Mesenchymal stem cell (in vitro differentiated cells and primary cell): ENCODE data around the gene LACRT.

ENCODE experiments used
- DNase-seq: peaks from one replicate; pipeline ENCODE4 v3.0.0-alpha.2; 2013
- H2AFZ ChIP-seq: one replicate; pipeline ENCODE4 v1.6.1; 2013; ENCODE audit warnings: low read depth, mild to moderate bottlenecking, control low read depth, inconsistent platforms, low read length, moderate library complexity
- H2AK5ac ChIP-seq: 2 replicates; pipeline ENCODE4 v1.6.1; 2013; ENCODE audit warnings: low read length, moderate library complexity, mild to moderate bottlenecking, inconsistent platforms; ENCODE audit not compliant: severe bottlenecking
- H2BK120ac ChIP-seq: one replicate; pipeline ENCODE4 v1.6.1; 2013; ENCODE audit warnings: low read depth, mild to moderate bottlenecking, inconsistent platforms, low read length, moderate library complexity
- H2BK12ac ChIP-seq, 2 experiments: one replicate each; pipeline ENCODE4 v1.6.1; 2013; ENCODE audit warnings: inconsistent platforms in 2 of 2, low read length in 2 of 2, mild to moderate bottlenecking in 2 of 2, moderate library complexity in 2 of 2, control low read depth in 1 of 2
- H2BK15ac ChIP-seq: one replicate; pipeline ENCODE4 v1.6.1; 2013; ENCODE audit warnings: mild to moderate bottlenecking, low read depth, inconsistent platforms; ENCODE audit not compliant: poor library complexity, severe bottlenecking
- H2BK5ac ChIP-seq: 2 replicates; pipeline ENCODE4 v1.6.1; 2013; ENCODE audit warnings: low read depth, mild to moderate bottlenecking, low read length, control low read depth, inconsistent platforms; ENCODE audit not compliant: poor library complexity, severe bottlenecking
- H3K14ac ChIP-seq, 2 experiments: one replicate each; pipeline ENCODE4 v1.6.1; 2013; ENCODE audit warnings: inconsistent platforms in 2 of 2, low read length in 2 of 2, control low read depth in 1 of 2, mild to moderate bottlenecking in 1 of 2, moderate library complexity in 1 of 2
- H3K18ac ChIP-seq, 2 experiments: one replicate each; pipeline ENCODE4 v1.6.1; 2013; ENCODE audit warnings: inconsistent platforms in 2 of 2, low read length in 2 of 2, control low read depth in 1 of 2, low read depth in 1 of 2, mild to moderate bottlenecking in 1 of 2
- H3K23ac ChIP-seq, 2 experiments: one replicate each; pipeline ENCODE4 v1.6.1; 2013; ENCODE audit warnings: inconsistent platforms in 2 of 2, low read length in 2 of 2, mild to moderate bottlenecking in 2 of 2, moderate library complexity in 2 of 2, control low read depth in 1 of 2
- H3K27ac ChIP-seq: 2 replicates; pipeline ENCODE4 v1.5.1; 2013; ENCODE audit warnings: mild to moderate bottlenecking, moderate library complexity, low read length, control low read depth, inconsistent platforms; ENCODE audit not compliant: poor library complexity, severe bottlenecking
- H3K27me3 ChIP-seq, 2 experiments: 2 replicates each; pipeline versions ENCODE4 v1.6.1 to v1.7.0; 2013; ENCODE audit warnings: low read length in 2 of 2, mild to moderate bottlenecking in 2 of 2, moderate library complexity in 2 of 2, control low read depth in 1 of 2, inconsistent platforms in 1 of 2; ENCODE audit not compliant: control insufficient read depth in 1 of 2, insufficient read depth in 1 of 2
- H3K36me3 ChIP-seq, 2 experiments: 2 replicates each; pipeline versions ENCODE4 v1.6.1 to v1.7.0; 2013; ENCODE audit warnings: low read length in 2 of 2, control low read depth in 1 of 2, inconsistent platforms in 1 of 2, low read depth in 1 of 2, mild to moderate bottlenecking in 1 of 2; ENCODE audit not compliant: insufficient read depth in 2 of 2, control insufficient read depth in 1 of 2
- H3K4ac ChIP-seq, 2 experiments: one replicate each; pipeline ENCODE4 v1.6.1; 2013; ENCODE audit warnings: inconsistent platforms in 2 of 2, low read length in 2 of 2, mild to moderate bottlenecking in 2 of 2, moderate library complexity in 2 of 2, control low read depth in 1 of 2, low read depth in 1 of 2
- H3K4me1 ChIP-seq: 2 replicates; pipeline ENCODE4 v1.6.1; 2013; ENCODE audit warnings: low read depth, low read length, control low read depth; ENCODE audit not compliant: control insufficient read depth, insufficient read depth
- H3K4me2 ChIP-seq: 2 replicates; pipeline ENCODE4 v1.6.1; 2013; ENCODE audit warnings: low read length, mild to moderate bottlenecking, inconsistent platforms; ENCODE audit not compliant: poor library complexity, severe bottlenecking
- H3K4me3 ChIP-seq, 2 experiments: 2 replicates each; pipeline versions ENCODE4 v1.5.1 to v1.7.0; 2013; ENCODE audit warnings: low read length in 2 of 2, mild to moderate bottlenecking in 2 of 2, control low read depth in 1 of 2, low read depth in 1 of 2; ENCODE audit not compliant: insufficient read depth in 1 of 2
- H3K79me1 ChIP-seq: replicated peaks from 2 replicates; pipeline ENCODE4 v1.6.1; 2013; ENCODE audit warnings: mild to moderate bottlenecking, control low read depth, low read length, inconsistent platforms; ENCODE audit not compliant: poor library complexity, severe bottlenecking
- H3K9ac ChIP-seq: 2 replicates; pipeline ENCODE4 v1.7.0; 2013; ENCODE audit warnings: mild to moderate bottlenecking, low read length, moderate library complexity
- H3K9me3 ChIP-seq: 2 replicates; pipeline ENCODE4 v1.7.0; 2013; ENCODE audit warnings: mild to moderate bottlenecking, low read length; ENCODE audit not compliant: control insufficient read depth
- H4K8ac ChIP-seq: one replicate; pipeline ENCODE4 v1.6.1; 2013; ENCODE audit warnings: inconsistent platforms, mild to moderate bottlenecking, low read length, moderate library complexity
- H4K91ac ChIP-seq: one replicate; pipeline ENCODE4 v1.6.1; 2013; ENCODE audit warnings: mild to moderate bottlenecking, low read length, inconsistent platforms
- WGBS: methylation state at CpG from one replicate; pipeline ENCODE4 v1.1.7; 2013; ENCODE audit warnings: mixed read lengths; 5-methylcytosine and 5-hydroxymethylcytosine counted together

The LACRT gene

GRCh38 chr12:54650889-54651288 is 16.2 kb upstream of the LACRT start:
- Histone ChIP-seq H2BK5ac (no peak overlapping the region), H2BK120ac (no peak overlapping the region), H3K23ac (no peak overlapping the region), H3K9me3 (no peaks in the 10 kb centered on the region), H3K4me3 (no peak overlapping the region), H3K14ac (no peak overlapping the region), H2AFZ (no peak overlapping the region), H4K91ac (no peak overlapping the region), H3K18ac (no peak overlapping the region), H3K27ac (no peak overlapping the region), H3K9ac (no peak overlapping the region), H2BK12ac (no peak overlapping the region), H3K79me1 (no peaks in the 10 kb centered on the region), H3K4me2 (no peak overlapping the region), H3K4ac (no peak overlapping the region), H3K4me1 (no peaks in the 10 kb centered on the region), H3K36me3 (no peaks in the 10 kb centered on the region), H2AK5ac (no peak overlapping the region), H4K8ac (no peak overlapping the region), H3K27me3 (peaks cover 24 to 81% of the 10 kb centered on the region in 2 experiments), H2BK15ac (no peak overlapping the region)
- WGBS: 75% methylated on average over 5 of the region's 5 CpGs
- no peak for DNase-seq

DNA sequence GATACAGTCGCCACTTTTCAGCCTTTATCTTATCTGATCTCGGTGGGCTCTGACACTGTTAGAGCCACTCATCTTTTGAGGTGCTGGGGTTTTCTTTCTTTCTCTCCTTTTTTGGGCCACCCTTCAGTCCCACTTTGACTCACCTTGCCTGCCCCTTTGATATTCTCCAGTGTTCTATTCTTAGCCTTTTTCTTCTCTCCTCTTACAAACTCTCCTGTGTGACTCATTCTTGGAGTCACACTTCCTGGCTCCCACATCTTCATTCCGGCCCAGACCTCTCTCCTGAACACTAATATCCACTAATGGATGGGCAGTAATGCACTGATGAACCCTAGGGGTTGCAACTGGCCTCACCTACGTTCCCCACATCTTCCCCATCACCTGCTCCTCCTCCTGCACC is 15.7 kb upstream of the LACRT start:
- H3K27me3 ChIP-seq: peaks cover 29 to 85% of the 10 kb centered on the region in 2 experiments
- no peak overlapping the region for H3K4ac ChIP-seq
- no peak overlapping the region for H2BK5ac ChIP-seq
- no peaks in the 10 kb centered on the region for H3K4me1 ChIP-seq
- no peak overlapping the region for H3K4me2 ChIP-seq
- DNase-seq: no peak
- no peak overlapping the region for H4K91ac ChIP-seq
- H2BK15ac ChIP-seq: no peak overlapping the region
- H3K23ac ChIP-seq: no peak overlapping the region
- H3K4me3 ChIP-seq: no peak overlapping the region
- no peak overlapping the region for H2BK120ac ChIP-seq
- H3K36me3 ChIP-seq: no peaks in the 10 kb centered on the region
- H3K79me1 ChIP-seq: no peaks in the 10 kb centered on the region
- no peak overlapping the region for H2AK5ac ChIP-seq
- H3K27ac ChIP-seq: no peak overlapping the region
- no peak overlapping the region for H2BK12ac ChIP-seq
- 51% methylated on average over 4 of the region's 4 CpGs for WGBS
- H4K8ac ChIP-seq: no peak overlapping the region
- H3K14ac ChIP-seq: no peak overlapping the region
- no peak overlapping the region for H2AFZ ChIP-seq
- H3K9ac ChIP-seq: no peak overlapping the region
- H3K18ac ChIP-seq: no peak overlapping the region
- H3K9me3 ChIP-seq: no peaks in the 10 kb centered on the region

- H3K4ac ChIP-seq: no peak overlapping the region
- no peak overlapping the region for H2AK5ac ChIP-seq
- H3K79me1 ChIP-seq: no peaks in the 10 kb centered on the region
- H3K9ac ChIP-seq: no peak overlapping the region
- no peak overlapping the region for H4K8ac ChIP-seq
- no peak overlapping the region for H2BK12ac ChIP-seq
- H3K4me3 ChIP-seq: no peak overlapping the region
- no peak overlapping the region for H3K23ac ChIP-seq
- H3K36me3 ChIP-seq: no peaks in the 10 kb centered on the region
- no peak overlapping the region for H2BK5ac ChIP-seq
- no peak for DNase-seq
- H3K27me3 ChIP-seq: peaks cover 28 to 86% of the 10 kb centered on the region in 2 experiments
- no peaks in the 10 kb centered on the region for H3K4me1 ChIP-seq
- H4K91ac ChIP-seq: no peak overlapping the region
- no peak overlapping the region for H3K4me2 ChIP-seq
- no peaks in the 10 kb centered on the region for H3K9me3 ChIP-seq
- no peak overlapping the region for H2AFZ ChIP-seq
- 40% methylated on average over 1 of the region's 1 CpG for WGBS
- no peak overlapping the region for H2BK120ac ChIP-seq
- no peak overlapping the region for H2BK15ac ChIP-seq
- no peak overlapping the region for H3K18ac ChIP-seq
- H3K27ac ChIP-seq: no peak overlapping the region
- no peak overlapping the region for H3K14ac ChIP-seq
Measured at GRCh38 chr12:54649825-54650224, 15.1 kb upstream of the LACRT start.

- Histone ChIP-seq H3K4ac (no peak within 1 kb of the TSS), H3K14ac (no peak within 1 kb of the TSS), H2BK15ac (peak within 1 kb of the TSS; percentile 3), H4K91ac (no peak within 1 kb of the TSS), H3K4me3 (no peak within 1 kb of the TSS), H3K9ac (no peak within 1 kb of the TSS), H2BK120ac (no peak within 1 kb of the TSS), H3K9me3 (no peaks in the 10 kb centered on the region), H3K18ac (no peak within 1 kb of the TSS), H3K4me2 (no peak within 1 kb of the TSS), H3K23ac (no peak within 1 kb of the TSS), H2AK5ac (no peak within 1 kb of the TSS), H3K79me1 (no peaks in the 10 kb centered on the region), H4K8ac (no peak within 1 kb of the TSS), H2BK5ac (no peak within 1 kb of the TSS), H3K27me3 (peaks cover 37 to 88% of the 10 kb centered on the region in 2 experiments), H3K36me3 (no peaks in the 10 kb centered on the region), H3K27ac (no peak within 1 kb of the TSS), H2BK12ac (no peak within 1 kb of the TSS), H3K4me1 (no peaks in the 10 kb centered on the region), H2AFZ (no peak within 1 kb of the TSS)
- WGBS: 33% methylated on average over 1 of the region's 2 CpGs
- DNase-seq: no peak
Measured at GRCh38 chr12:54648265-54648664, 13.6 kb upstream of the LACRT start, which contains the start of gene DCD. DCD (minus strand) TSS chr12:54648365; CDS start chr12:54648303, 62 bp downstream.
